GM21528 (cell line): ENCODE measurements around the gene TTC39C.

Experiments used
- ATAC-seq: cut with Tn5 transposase; IDR thresholded peaks from one replicate; pipeline ENCODE4 v1.9.1; 2021; ENCODE audit warnings: mild to moderate bottlenecking, moderate library complexity; ENCODE audit not compliant: unreplicated experiment, low FRiP score

TTC39C gene

DNA sequence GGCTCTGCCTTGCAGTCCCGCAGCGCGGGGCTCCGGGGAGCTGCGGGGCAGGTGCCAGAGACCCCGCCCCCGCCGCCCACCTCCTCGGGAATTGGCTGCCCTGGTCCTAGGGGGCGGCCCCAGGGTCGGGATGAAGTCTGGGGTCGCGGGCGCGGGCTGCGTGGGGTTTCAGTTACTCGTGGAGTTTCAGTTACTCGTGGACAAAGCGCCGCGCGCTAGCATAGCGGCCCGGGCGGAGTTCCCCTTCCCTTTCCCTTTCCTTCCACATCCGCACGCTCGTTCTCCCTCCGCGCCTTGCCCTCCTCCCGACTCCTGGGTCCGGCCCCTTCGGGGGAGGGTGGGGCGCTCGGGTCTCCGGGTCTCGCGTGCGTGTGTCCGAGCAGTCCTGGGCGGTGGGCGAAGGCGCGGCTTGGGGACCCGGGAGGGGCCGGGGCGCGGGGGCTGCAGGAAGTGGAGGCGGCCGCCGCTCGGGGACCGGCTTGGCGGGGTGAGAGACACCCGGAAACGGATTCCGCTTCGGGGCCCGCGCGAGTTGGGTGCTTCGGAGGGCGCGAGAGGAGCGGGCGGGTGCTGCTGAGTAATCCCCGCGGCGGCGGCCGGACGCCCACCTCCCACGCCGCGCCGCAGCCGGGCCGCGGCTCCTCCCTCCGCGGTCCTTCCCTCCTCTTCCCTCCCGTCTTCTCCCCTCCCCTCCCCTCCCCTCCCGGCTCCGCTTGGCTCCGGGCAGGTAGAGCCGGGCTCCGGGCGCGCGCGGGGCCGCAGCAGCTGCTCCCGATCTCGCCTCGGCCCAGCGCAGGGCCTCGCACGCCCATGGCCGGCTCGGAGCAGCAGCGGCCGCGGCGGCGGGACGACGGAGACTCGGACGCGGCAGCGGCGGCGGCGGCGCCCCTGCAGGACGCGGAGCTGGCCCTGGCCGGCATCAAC, at the start of gene TTC39C:
TSS of gene TTC39C (plus strand) at position 693 of the 924 bp plus-strand sequence. CDS start at position 811, 118 bp downstream.
- peak; percentile 40 for ATAC-seq

GRCh38 chr18:23966909-23967308, 47.6 kb upstream of the TTC39C start:
- no peak for ATAC-seq

DNA sequence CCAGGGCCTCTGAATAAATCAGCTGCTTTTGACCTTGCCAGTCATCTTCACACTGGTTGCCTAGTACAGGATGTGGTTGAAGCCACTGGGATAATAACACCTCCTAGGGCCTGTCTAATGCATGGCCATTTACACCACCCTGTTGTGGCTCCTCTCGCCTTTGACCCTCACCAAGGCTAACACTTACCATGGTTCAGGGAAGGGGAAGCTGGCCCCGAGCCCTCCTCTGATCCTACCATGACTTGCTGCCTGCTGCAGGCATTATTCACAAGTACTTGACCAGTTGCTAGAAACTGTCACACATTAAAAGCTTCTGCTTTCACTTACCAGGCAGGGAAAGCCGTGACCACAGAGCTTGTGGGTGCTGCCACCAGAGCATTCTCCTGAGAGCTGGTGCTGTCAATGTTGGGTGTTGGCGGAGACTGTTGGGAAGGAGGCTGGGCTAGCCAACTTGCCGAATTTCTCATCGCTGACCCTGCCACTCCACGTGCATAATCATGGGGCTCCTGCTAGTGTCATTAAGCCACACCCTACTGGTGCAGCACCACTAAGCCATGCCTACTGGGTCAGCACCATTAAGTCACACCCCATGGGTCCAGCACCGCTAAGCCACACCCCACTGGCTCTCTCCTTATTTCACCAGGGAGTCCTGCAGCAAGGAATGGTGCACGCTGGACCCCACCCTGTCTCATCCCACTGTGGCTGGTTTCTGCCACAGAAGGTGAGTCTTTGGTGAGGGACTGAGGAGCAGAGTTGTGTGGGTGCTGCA, 47.0 kb upstream of the TTC39C start:
- ATAC-seq: no peak

GRCh38 chr18:23968638-23969604, 45.6 kb upstream of the TTC39C start:
- no peak for ATAC-seq

- no peak for ATAC-seq
Measured at GRCh38 chr18:23969664-23970063, 44.9 kb upstream of the TTC39C start.

- ATAC-seq: no peak
Measured at GRCh38 chr18:23970161-23971096, 44.1 kb upstream of the TTC39C start.

DNA sequence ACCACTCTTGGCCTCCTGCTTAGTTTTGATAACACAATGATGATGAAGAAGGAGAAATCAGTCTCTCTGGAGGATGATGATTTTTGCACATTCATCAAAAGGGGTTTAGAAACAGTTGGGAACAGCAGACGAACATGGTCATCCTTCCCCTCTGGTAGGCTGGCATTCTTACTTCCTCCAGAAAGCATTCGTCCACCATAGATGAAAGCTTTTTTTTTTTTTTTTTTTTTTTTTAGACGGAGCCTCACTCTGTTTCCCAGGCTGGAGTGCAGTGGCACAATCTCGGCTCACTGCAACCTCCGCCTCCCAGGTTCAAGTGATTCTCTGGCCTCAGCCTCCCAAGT, 43.5 kb upstream of the TTC39C start:
- no peak for ATAC-seq

DNA sequence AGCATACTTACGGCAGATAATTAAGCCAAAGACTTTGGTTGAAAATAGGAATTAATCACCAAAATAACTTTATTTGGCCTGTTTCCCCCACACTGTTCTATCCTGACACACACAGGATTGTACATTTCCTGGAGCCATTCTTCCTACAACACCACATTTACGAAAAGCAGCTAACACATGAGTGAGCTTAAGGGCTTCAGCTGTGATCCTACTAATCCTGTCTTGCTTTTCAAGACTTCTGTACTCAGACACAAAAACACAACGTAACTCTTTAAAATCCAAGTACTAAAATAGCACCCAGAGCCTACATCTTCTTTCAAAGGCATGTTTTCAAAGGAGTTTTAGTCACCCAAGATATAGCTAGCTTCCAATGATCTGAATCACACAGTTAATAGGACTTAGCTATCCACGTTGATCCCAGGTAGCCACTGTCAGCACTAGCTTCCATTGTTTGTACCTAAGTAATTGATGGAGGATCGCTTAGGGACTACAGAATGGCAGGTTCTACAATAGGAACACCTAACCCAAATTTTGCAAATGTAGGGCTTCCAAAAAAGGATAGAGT, 42.8 kb upstream of the TTC39C start:
- ATAC-seq: no peak

- no peak for ATAC-seq
Measured at GRCh38 chr18:23972453-23972852, 42.1 kb upstream of the TTC39C start.

DNA sequence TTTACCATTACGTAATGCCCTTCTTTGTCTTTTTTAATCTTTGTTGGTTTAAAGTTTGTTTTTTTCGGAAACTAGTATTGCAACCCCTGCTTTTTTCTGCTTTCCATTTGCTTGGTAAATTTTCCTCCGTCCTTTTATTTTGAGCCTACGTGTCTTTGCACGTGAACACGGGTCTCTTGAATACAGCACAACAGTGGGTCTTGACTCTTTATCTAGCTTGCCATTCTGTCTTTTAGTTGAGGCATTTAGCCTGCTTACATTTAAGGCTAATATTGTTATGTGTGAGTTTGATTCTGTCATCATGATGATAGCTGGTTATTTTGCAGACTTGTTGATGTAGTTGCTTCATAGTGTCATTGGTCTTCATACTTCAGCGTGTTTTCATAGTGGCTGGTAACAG, 37.5 kb upstream of the TTC39C start:
- no peak for ATAC-seq

- ATAC-seq: no peak
Measured at GRCh38 chr18:23977719-23978483, 36.7 kb upstream of the TTC39C start.

DNA sequence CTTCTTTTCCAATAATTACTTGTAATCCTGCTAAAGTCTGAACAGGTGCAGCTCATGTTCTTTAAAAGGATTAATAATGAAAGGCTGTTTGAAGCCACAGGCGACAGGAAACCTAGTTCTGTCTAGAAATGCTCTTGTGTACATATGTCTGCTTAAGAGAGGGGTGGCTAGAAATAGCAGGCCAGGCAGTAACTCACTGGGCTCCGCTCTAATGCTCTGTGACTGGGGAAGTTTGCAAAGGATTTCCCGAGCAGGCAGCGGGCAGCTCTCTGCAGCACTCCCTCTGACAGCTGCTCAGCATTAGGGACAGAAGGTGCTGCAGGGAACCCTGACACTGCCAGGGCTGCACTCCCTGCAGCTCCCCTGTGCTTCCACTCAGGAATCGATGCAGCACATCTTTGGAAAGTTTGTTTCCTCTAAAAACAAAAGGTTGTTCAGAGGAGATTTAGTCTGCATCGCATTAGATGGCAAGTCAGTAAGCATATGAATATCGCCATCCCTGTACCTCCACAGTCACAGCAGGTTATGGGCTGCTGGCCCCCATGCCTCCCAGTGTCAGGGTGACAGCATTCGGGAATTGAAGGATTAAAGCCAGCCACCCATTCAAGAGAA, 33.1 kb upstream of the TTC39C start:
- ATAC-seq: peak; percentile 79

DNA sequence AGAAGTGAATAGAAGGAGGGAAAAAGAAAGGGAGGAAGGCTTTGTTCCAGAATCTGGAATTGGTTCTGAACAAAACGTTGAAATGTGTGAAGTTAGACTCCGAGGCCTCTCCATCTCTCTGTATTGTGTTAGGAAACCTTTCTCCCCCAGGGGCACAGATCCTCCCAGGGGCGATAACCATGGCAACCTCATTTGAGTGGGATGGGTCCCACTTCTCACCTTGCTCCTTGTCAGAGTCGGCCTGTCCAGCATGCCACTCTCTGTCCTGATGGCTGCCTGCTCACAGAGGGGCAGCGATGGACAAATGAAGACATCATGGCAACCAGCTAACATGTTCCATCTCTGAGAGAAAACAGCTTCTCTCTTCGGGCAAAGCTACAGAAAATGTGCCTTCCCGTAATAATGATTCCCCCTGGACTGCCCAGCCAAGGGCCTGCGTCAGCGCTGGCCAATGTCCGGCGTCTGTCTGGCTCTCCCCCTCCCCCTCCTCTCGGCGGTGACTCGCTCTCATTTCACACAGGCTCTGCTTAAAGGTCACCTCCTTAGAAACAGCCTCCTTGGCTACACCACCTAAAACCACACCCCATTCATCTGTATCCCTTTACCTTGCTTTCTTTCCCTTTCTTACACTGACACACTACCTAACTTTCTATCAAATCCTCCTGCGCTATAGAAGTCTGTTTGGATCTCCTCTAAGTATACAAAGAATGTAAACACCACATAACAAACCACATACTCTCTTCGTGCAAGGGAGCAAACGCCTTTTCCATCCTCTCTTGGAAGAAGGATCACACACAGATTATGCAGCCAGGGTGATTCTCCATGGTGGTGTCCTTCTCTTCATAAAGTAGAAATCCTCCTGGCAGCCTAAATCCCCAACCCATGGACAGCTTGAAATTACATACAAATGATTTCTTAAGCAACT, 32.1 kb upstream of the TTC39C start:
- ATAC-seq: no peak

- ATAC-seq: no peak
Measured at GRCh38 chr18:23983112-23983511, 31.4 kb upstream of the TTC39C start.

GRCh38 chr18:23986600-23987359, 27.8 kb upstream of the TTC39C start:
- peak; percentile 60 for ATAC-seq
